Panc1 (cell line): ENCODE measurements around the gene CNKSR3. TPM values are rescaled to one million over a fixed set of nuclear protein-coding genes. Genes with fewer than 3 reads are reported as not detected.

Experiments
- ATAC-seq: fragments of 200-7000 bp; cut with Tn5 transposase; 2 replicates; pipeline ENCODE4 v1.9.1; 2020; ENCODE audit warnings: mild to moderate bottlenecking, moderate library complexity
- BruUV-seq: library from RNA; stranded (reverse); fragments of 400-500 nt; replicated peaks from 2 replicates; lab custom pipeline; 2021; lab: Mats Ljungman, UMichigan
- CTCF ChIA-PET: fragments of 300-600 bp; sonication (Branson Sonifier 250); formaldehyde crosslinking; loops from one replicate; lab custom pipeline; 2022; ENCODE audit warnings: antibody characterized with exemption; lab: Charles Lee
- POLR2A ChIA-PET: fragments of 300-600 bp; sonication (Branson Sonifier 250); formaldehyde crosslinking; loops from one replicate; lab custom pipeline; 2022; ENCODE audit warnings: antibody characterized with exemption; lab: Charles Lee
- DNase-seq: peaks from one replicate; pipeline ENCODE4 v3.0.0-alpha.2; 2010; ENCODE audit warnings: low read depth, low spot score
- H3K27ac ChIP-seq: 2 replicates; pipeline ENCODE4 v1.5.1; 2011; ENCODE audit warnings: mild to moderate bottlenecking, low read length, inconsistent platforms
- H3K27me3 ChIP-seq: fragments of 200-500 bp; sonication (Bioruptor generic); 2 replicates; pipeline ENCODE4 v1.6.0; 2014; ENCODE audit warnings: low read length, inconsistent platforms; ENCODE audit not compliant: control insufficient read depth, insufficient read depth
- H3K36me3 ChIP-seq: fragments of 200-500 bp; sonication (Bioruptor generic); 2 replicates; pipeline ENCODE4 v1.5.1; 2014; ENCODE audit warnings: inconsistent platforms, mild to moderate bottlenecking, low read length, moderate library complexity; ENCODE audit not compliant: control insufficient read depth, insufficient read depth
- H3K4me1 ChIP-seq: 2 replicates; pipeline ENCODE4 v1.5.1; 2011; ENCODE audit warnings: inconsistent platforms, mild to moderate bottlenecking, low read length, moderate library complexity; ENCODE audit not compliant: control insufficient read depth, insufficient read depth
- H3K4me3 ChIP-seq, 2 experiments: 2 replicates each; pipeline ENCODE4 v1.5.1; 2011 to 2012; ENCODE audit warnings: low read depth in 2 of 2, low read length in 2 of 2, mild to moderate bottlenecking in 2 of 2, inconsistent platforms in 1 of 2, moderate library complexity in 1 of 2
- H3K9me3 ChIP-seq: fragments of 200-500 bp; sonication (Bioruptor generic); 2 replicates; pipeline ENCODE4 v1.5.1; 2014; ENCODE audit warnings: low read depth, mild to moderate bottlenecking, inconsistent platforms, low read length, moderate library complexity; ENCODE audit not compliant: control insufficient read depth, insufficient read depth
- CTCF ChIP-seq: fragments of 450-650 bp; IDR thresholded peaks from 2 replicates; pipeline ENCODE4 v1.5.1; 2017; ENCODE audit warnings: mild to moderate bottlenecking
- POLR2AphosphoS5 ChIP-seq: IDR thresholded peaks from 2 replicates; pipeline ENCODE4 v1.6.1; 2012; ENCODE audit warnings: mild to moderate bottlenecking, low read depth, low read length, moderate library complexity
- REST ChIP-seq, 2 experiments: IDR thresholded peaks; 2 replicates each; pipeline ENCODE4 v1.6.1; 2011 to 2012; ENCODE audit warnings: low read depth in 2 of 2, control low read depth in 1 of 2, low read length in 1 of 2, mild to moderate bottlenecking in 1 of 2, moderate library complexity in 1 of 2; ENCODE audit not compliant: insufficient read depth in 1 of 2
- SIN3A ChIP-seq: IDR thresholded peaks from 2 replicates; pipeline ENCODE4 v1.6.1; 2012; ENCODE audit warnings: low read depth, mild to moderate bottlenecking, low read length, moderate library complexity, borderline replicate concordance; ENCODE audit not compliant: insufficient read depth
- TCF7L2 ChIP-seq: IDR thresholded peaks from 2 replicates; pipeline ENCODE4 v1.6.1; 2011; ENCODE audit warnings: mild to moderate bottlenecking, low read depth, low read length, inconsistent platforms
- in situ Hi-C: cut with HindIII; loops from 2 replicates; pipeline ENCODE4 v1.10.0; 2016; ENCODE audit warnings: low sequenced_read_pairs, low pct_unique_long_range_greater_than_20kb
- intact Hi-C: fragments of 100-400 bp; cut with micrococcal nuclease; formaldehyde crosslinking; loops from one replicate; pipeline ENCODE4 v1.10.0; 2022; ENCODE audit not compliant: unreplicated experiment
- total RNA-seq: library from RNA; stranded (reverse); gene quantifications from one replicate; pipeline ENCODE4 v1.2.1, GENCODE V29; 2021; ENCODE audit not compliant: unreplicated experiment

The CNKSR3 gene
- total RNA-seq, 1 experiment from 2014 or later: 18.2 TPM

- no peak for TF ChIP-seq REST (IDR thresholded peaks at IDR 0.05; ENCODE audit: insufficient read depth in 1 of 2, low read depth in 2 of 2, low read length in 1 of 2)
- no peak for TF ChIP-seq SIN3A
- no peak for TF ChIP-seq TCF7L2
- TF ChIP-seq POLR2AphosphoS5: no peak
- TF ChIP-seq CTCF: no peak
- no TSS peak for BruUV-seq
- Histone ChIP-seq H3K27me3 (no peaks in the 10 kb centered on the region), H3K4me1 (peaks cover 9% of the 10 kb centered on the region), H3K27ac (0 out of 2 replicates have a peak overlapping the region, but pooled peaks have one; percentile 36), H3K9me3 (no peaks in the 10 kb centered on the region), H3K4me3 (no peak overlapping the region), H3K36me3 (no peaks in the 10 kb centered on the region)
- in situ Hi-C loops: no loop called here
- ChIA-PET POLR2A (no interaction called here), CTCF (no interaction called here)
- intact Hi-C loops: no loop called here
- no peak for ATAC-seq
- DNase-seq: no peak
Measured at GRCh38 chr6:154411076-154411475, 99.4 kb downstream of the CNKSR3 start.

GRCh38 chr6:154410619-154411072, 99.8 kb downstream of the CNKSR3 start:
- Histone ChIP-seq H3K4me1 (peaks cover 9% of the 10 kb centered on the region), H3K9me3 (no peaks in the 10 kb centered on the region), H3K27me3 (no peaks in the 10 kb centered on the region), H3K36me3 (no peaks in the 10 kb centered on the region), H3K4me3 (no peak overlapping the region), H3K27ac (peak overlapping the region; percentile 65)
- ATAC-seq (peak; percentile 92), DNase-seq (peak; percentile 72)
- POLR2A ChIA-PET: no interaction called here
- TF ChIP-seq REST (IDR thresholded peaks at IDR 0.05; ENCODE audit: insufficient read depth in 1 of 2, low read depth in 2 of 2, low read length in 1 of 2) (no peak), SIN3A (no peak), POLR2AphosphoS5 (no peak)
- CTCF ChIA-PET: no interaction called here
- in situ Hi-C loops: no loop called here
- intact Hi-C loops: no loop called here
- BruUV-seq: no TSS peak
